ENCODE data around the gene COQ8A. TPM values are rescaled to one million over a fixed set of nuclear protein-coding genes. Genes with fewer than 3 reads are reported as not detected.
A peak's percentile ranks its signal among the peaks of the same experiment; 100 is the strongest.

The COQ8A gene
- total and polyA plus RNA-seq, 4 donors = 11.4 to 37.5 (median 20.6) TPM

- H3K4me1 ChIP-seq (ENCODE audit: control insufficient read depth in 1 of 2, insufficient read depth in 2 of 2, low read length in 2 of 2) = peaks cover 3% of the 10 kb centered on the region in 2 donors
- H3K9me3 ChIP-seq (ENCODE audit: control insufficient read depth, low read length) = no peaks in the 10 kb centered on the region
- 94 to 97% methylated on average over 28 to 34 of the region's 34 CpGs for WGBS, 2 donors
- no peaks in the 10 kb centered on the region for H3K27me3 ChIP-seq (ENCODE audit: control insufficient read depth in 1 of 2, insufficient read depth in 2 of 2, low read length in 1 of 2)
- intact Hi-C loops (cut with DNase I) = no loop called here
- no peak overlapping the region for H3K4me3 ChIP-seq (ENCODE audit: low read length in 2 of 2)
- DNase-seq (no peak), ATAC-seq (ENCODE audit: low FRiP score) (no peak)
- H3K27ac ChIP-seq (ENCODE audit: low read depth in 1 of 2, low read length in 2 of 2) = no peak overlapping the region
- H3K36me3 ChIP-seq (ENCODE audit: control insufficient read depth in 1 of 2, insufficient read depth in 2 of 2, low read length in 1 of 2) = no peaks in the 10 kb centered on the region
These were observed 36.3 kb downstream of the COQ8A start for GRCh38 chr1:226976276-226976977.

GRCh38 chr1:226976978-226977642 is 37.0 kb downstream of the COQ8A start:
- Histone ChIP-seq H3K36me3 (ENCODE audit: control insufficient read depth in 1 of 2, insufficient read depth in 2 of 2, low read length in 1 of 2) (no peaks in the 10 kb centered on the region), H3K4me3 (ENCODE audit: low read length in 2 of 2) (no peak overlapping the region), H3K27me3 (ENCODE audit: control insufficient read depth in 1 of 2, insufficient read depth in 2 of 2, low read length in 1 of 2) (no peaks in the 10 kb centered on the region), H3K27ac (ENCODE audit: low read depth in 1 of 2, low read length in 2 of 2) (no peak overlapping the region), H3K9me3 (ENCODE audit: control insufficient read depth, low read length) (no peaks in the 10 kb centered on the region), H3K4me1 (ENCODE audit: control insufficient read depth in 1 of 2, insufficient read depth in 2 of 2, low read length in 2 of 2) (peaks cover 3% of the 10 kb centered on the region in 2 donors)
- 93 to 95% methylated on average over 21 of the region's 21 CpGs for WGBS, 2 donors
- no peak for ATAC-seq (ENCODE audit: low FRiP score)
- peak in 1 of 2 donors; percentile 67 for DNase-seq
- intact Hi-C loops (cut with DNase I) = no loop called here

GRCh38 chr1:226977643-226978431 is 37.7 kb downstream of the COQ8A start:
- 95 to 96% methylated on average over 20 of the region's 20 CpGs for WGBS, 2 donors
- no peak overlapping the region for H3K4me3 ChIP-seq (ENCODE audit: low read length in 2 of 2)
- no peaks in the 10 kb centered on the region for H3K9me3 ChIP-seq (ENCODE audit: control insufficient read depth, low read length)
- H3K36me3 ChIP-seq (ENCODE audit: control insufficient read depth in 1 of 2, insufficient read depth in 2 of 2, low read length in 1 of 2) = no peaks in the 10 kb centered on the region
- peaks cover 3% of the 10 kb centered on the region in 2 donors for H3K4me1 ChIP-seq (ENCODE audit: control insufficient read depth in 1 of 2, insufficient read depth in 2 of 2, low read length in 2 of 2)
- H3K27ac ChIP-seq (ENCODE audit: low read depth in 1 of 2, low read length in 2 of 2) = no peak overlapping the region
- intact Hi-C loops (cut with DNase I) = no loop called here
- ATAC-seq (ENCODE audit: low FRiP score) (no peak), DNase-seq (no peak)
- H3K27me3 ChIP-seq (ENCODE audit: control insufficient read depth in 1 of 2, insufficient read depth in 2 of 2, low read length in 1 of 2) = no peaks in the 10 kb centered on the region

GRCh38 chr1:226978432-226979114 is 38.5 kb downstream of the COQ8A start:
- Histone ChIP-seq H3K27ac (ENCODE audit: low read depth in 1 of 2, low read length in 2 of 2) (no peak overlapping the region), H3K4me3 (ENCODE audit: low read length in 2 of 2) (no peak overlapping the region), H3K36me3 (ENCODE audit: control insufficient read depth in 1 of 2, insufficient read depth in 2 of 2, low read length in 1 of 2) (no peaks in the 10 kb centered on the region), H3K9me3 (ENCODE audit: control insufficient read depth, low read length) (no peaks in the 10 kb centered on the region), H3K27me3 (ENCODE audit: control insufficient read depth in 1 of 2, insufficient read depth in 2 of 2, low read length in 1 of 2) (no peaks in the 10 kb centered on the region), H3K4me1 (ENCODE audit: control insufficient read depth in 1 of 2, insufficient read depth in 2 of 2, low read length in 2 of 2) (peaks cover under 1 to 3% of the 10 kb centered on the region in 2 donors)
- DNase-seq = no peak
- ATAC-seq (ENCODE audit: low FRiP score) = no peak
- intact Hi-C loops (cut with DNase I) = no loop called here
- WGBS, 2 donors = 96 to 97% methylated on average over 5 of the region's 10 CpGs

- no peak for DNase-seq
- Histone ChIP-seq H3K4me1 (ENCODE audit: control insufficient read depth in 1 of 2, insufficient read depth in 2 of 2, low read length in 2 of 2) (no peaks in the 10 kb centered on the region), H3K9me3 (ENCODE audit: control insufficient read depth, low read length) (no peaks in the 10 kb centered on the region), H3K27ac (ENCODE audit: low read depth in 1 of 2, low read length in 2 of 2) (no peak overlapping the region), H3K36me3 (ENCODE audit: control insufficient read depth in 1 of 2, insufficient read depth in 2 of 2, low read length in 1 of 2) (no peaks in the 10 kb centered on the region), H3K4me3 (ENCODE audit: low read length in 2 of 2) (no peak overlapping the region), H3K27me3 (ENCODE audit: control insufficient read depth in 1 of 2, insufficient read depth in 2 of 2, low read length in 1 of 2) (no peaks in the 10 kb centered on the region)
- intact Hi-C loops (cut with DNase I) = no loop called here
- no peak for ATAC-seq (ENCODE audit: low FRiP score)
- WGBS, 2 donors = 92 to 93% methylated on average over 15 of the region's 15 CpGs
These were observed 39.0 kb downstream of the COQ8A start for GRCh38 chr1:226979115-226979516.

GRCh38 chr1:226979517-226980121 is 39.5 kb downstream of the COQ8A start:
- H3K4me1 ChIP-seq (ENCODE audit: control insufficient read depth in 1 of 2, insufficient read depth in 2 of 2, low read length in 2 of 2) = no peaks in the 10 kb centered on the region
- DNase-seq = no peak
- no peaks in the 10 kb centered on the region for H3K36me3 ChIP-seq (ENCODE audit: control insufficient read depth in 1 of 2, insufficient read depth in 2 of 2, low read length in 1 of 2)
- no peaks in the 10 kb centered on the region for H3K9me3 ChIP-seq (ENCODE audit: control insufficient read depth, low read length)
- no peak for ATAC-seq (ENCODE audit: low FRiP score)
- intact Hi-C loops (cut with DNase I) = no loop called here
- 81 to 85% methylated on average over 12 of the region's 12 CpGs for WGBS, 2 donors
- H3K27me3 ChIP-seq (ENCODE audit: control insufficient read depth in 1 of 2, insufficient read depth in 2 of 2, low read length in 1 of 2) = no peaks in the 10 kb centered on the region
- no peak overlapping the region for H3K27ac ChIP-seq (ENCODE audit: low read depth in 1 of 2, low read length in 2 of 2)
- no peak overlapping the region for H3K4me3 ChIP-seq (ENCODE audit: low read length in 2 of 2)

- Histone ChIP-seq H3K27me3 (ENCODE audit: control insufficient read depth in 1 of 2, insufficient read depth in 2 of 2, low read length in 1 of 2) (no peaks in the 10 kb centered on the region), H3K27ac (ENCODE audit: low read depth in 1 of 2, low read length in 2 of 2) (no peak overlapping the region), H3K4me3 (ENCODE audit: low read length in 2 of 2) (no peak overlapping the region), H3K4me1 (ENCODE audit: control insufficient read depth in 1 of 2, insufficient read depth in 2 of 2, low read length in 2 of 2) (no peaks in the 10 kb centered on the region), H3K9me3 (ENCODE audit: control insufficient read depth, low read length) (no peaks in the 10 kb centered on the region), H3K36me3 (ENCODE audit: control insufficient read depth in 1 of 2, insufficient read depth in 2 of 2, low read length in 1 of 2) (no peaks in the 10 kb centered on the region)
- DNase-seq (no peak), ATAC-seq (ENCODE audit: low FRiP score) (no peak)
- intact Hi-C loops (cut with DNase I) = no loop called here
- 85 to 95% methylated on average over 4 of the region's 4 CpGs for WGBS, 2 donors
These were observed 40.0 kb downstream of the COQ8A start for GRCh38 chr1:226980122-226980560.

Measured in aorta (tissue), 5 donors.